Loucy (cell line): ENCODE data around the gene TGFB2.

Source experiments
- H2AFZ ChIP-seq: fragments of 200-600 bp; sonication (generic); 2 replicates; pipeline ENCODE4 v1.6.0; 2016; ENCODE audit warnings: antibody characterized with exemption, mild to moderate bottlenecking, low read length, moderate library complexity
- H3F3A ChIP-seq: fragments of 200-600 bp; 2 replicates; pipeline ENCODE4 v1.6.0; 2016; ENCODE audit warnings: antibody characterized with exemption, low read depth, mild to moderate bottlenecking
- H3K27me3 ChIP-seq: fragments of 200-600 bp; sonication (generic); 2 replicates; pipeline ENCODE4 v1.6.1; 2014; ENCODE audit warnings: low read length, mild to moderate bottlenecking; ENCODE audit not compliant: insufficient read depth, poor library complexity, severe bottlenecking
- H3K36me3 ChIP-seq: fragments of 200-600 bp; sonication (generic); 2 replicates; pipeline ENCODE4 v1.6.1; 2016; ENCODE audit warnings: low read length; ENCODE audit not compliant: insufficient read depth
- H3K4me1 ChIP-seq: fragments of 200-600 bp; sonication (generic); 2 replicates; pipeline ENCODE4 v1.5.1; 2014; ENCODE audit warnings: low read length, mild to moderate bottlenecking; ENCODE audit not compliant: insufficient read depth, poor library complexity, severe bottlenecking
- H3K4me2 ChIP-seq: fragments of 200-600 bp; sonication (generic); 2 replicates; pipeline ENCODE4 v1.6.0; 2014; ENCODE audit warnings: antibody characterized with exemption, low read length, low read depth, mild to moderate bottlenecking; ENCODE audit not compliant: poor library complexity, severe bottlenecking
- H3K4me3 ChIP-seq: fragments of 200-600 bp; sonication (generic); 2 replicates; pipeline ENCODE4 v1.5.1; 2014; ENCODE audit warnings: low read length, mild to moderate bottlenecking, mixed read lengths; ENCODE audit not compliant: poor library complexity, severe bottlenecking
- H3K79me2 ChIP-seq: fragments of 200-600 bp; sonication (generic); 2 replicates; pipeline ENCODE4 v1.6.1; 2014; ENCODE audit warnings: low read length; ENCODE audit not compliant: insufficient read depth
- H3K9ac ChIP-seq: fragments of 200-600 bp; sonication (generic); 2 replicates; pipeline ENCODE4 v1.6.0; 2014; ENCODE audit warnings: mild to moderate bottlenecking, low read depth, low read length, moderate library complexity; ENCODE audit not compliant: poor library complexity, severe bottlenecking
- H3K9me2 ChIP-seq: fragments of 200-600 bp; sonication (generic); replicated peaks from 2 replicates; pipeline ENCODE4 v1.6.1; 2016; ENCODE audit warnings: low read depth, low read length, mixed read lengths
- H3K9me3 ChIP-seq: fragments of 200-600 bp; sonication (generic); 2 replicates; pipeline ENCODE4 v1.6.1; 2014; ENCODE audit warnings: mild to moderate bottlenecking, antibody characterized with exemption, low read length, low read depth; ENCODE audit not compliant: insufficient read depth
- H4K20me1 ChIP-seq: fragments of 200-600 bp; sonication (generic); 2 replicates; pipeline ENCODE4 v1.6.0; 2014; ENCODE audit warnings: antibody characterized with exemption, low read length, mild to moderate bottlenecking; ENCODE audit not compliant: insufficient read depth, poor library complexity, severe bottlenecking
- EZH2phosphoT487 ChIP-seq: fragments of 200-600 bp; IDR thresholded peaks from 2 replicates; pipeline ENCODE4 v1.6.1; 2018; ENCODE audit warnings: antibody characterized with exemption, mild to moderate bottlenecking, moderate library complexity, borderline replicate concordance
- TF ChIP-seq, protein P1 (sequence below): fragments of 200-600 bp; sonication (generic); conservative IDR thresholded peaks from 2 replicates; pipeline ENCODE4 v1.5.1; 2014; ENCODE audit warnings: mild to moderate bottlenecking, antibody characterized with exemption, low read length

Gene TGFB2

DNA sequence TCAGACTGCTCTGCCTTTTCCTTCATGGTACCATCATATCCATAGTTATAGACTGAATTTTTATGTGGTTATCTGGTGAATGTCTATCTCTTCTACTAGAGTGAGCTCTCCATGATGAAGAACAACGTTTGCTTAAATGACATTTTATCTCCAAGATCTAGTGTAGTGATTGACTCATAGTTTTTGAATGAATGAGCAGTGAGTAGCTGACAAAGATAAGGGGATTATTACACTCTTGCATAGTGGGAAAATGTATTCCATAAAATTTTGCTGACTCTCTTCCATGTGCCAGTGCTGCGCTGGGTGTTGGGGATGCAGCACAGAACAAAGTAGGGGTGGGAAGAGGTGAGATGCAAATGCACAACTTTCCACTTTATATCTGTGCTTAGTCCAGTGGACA is 147.7 kb downstream of the TGFB2 start:
- TF ChIP-seq, protein P1, sequence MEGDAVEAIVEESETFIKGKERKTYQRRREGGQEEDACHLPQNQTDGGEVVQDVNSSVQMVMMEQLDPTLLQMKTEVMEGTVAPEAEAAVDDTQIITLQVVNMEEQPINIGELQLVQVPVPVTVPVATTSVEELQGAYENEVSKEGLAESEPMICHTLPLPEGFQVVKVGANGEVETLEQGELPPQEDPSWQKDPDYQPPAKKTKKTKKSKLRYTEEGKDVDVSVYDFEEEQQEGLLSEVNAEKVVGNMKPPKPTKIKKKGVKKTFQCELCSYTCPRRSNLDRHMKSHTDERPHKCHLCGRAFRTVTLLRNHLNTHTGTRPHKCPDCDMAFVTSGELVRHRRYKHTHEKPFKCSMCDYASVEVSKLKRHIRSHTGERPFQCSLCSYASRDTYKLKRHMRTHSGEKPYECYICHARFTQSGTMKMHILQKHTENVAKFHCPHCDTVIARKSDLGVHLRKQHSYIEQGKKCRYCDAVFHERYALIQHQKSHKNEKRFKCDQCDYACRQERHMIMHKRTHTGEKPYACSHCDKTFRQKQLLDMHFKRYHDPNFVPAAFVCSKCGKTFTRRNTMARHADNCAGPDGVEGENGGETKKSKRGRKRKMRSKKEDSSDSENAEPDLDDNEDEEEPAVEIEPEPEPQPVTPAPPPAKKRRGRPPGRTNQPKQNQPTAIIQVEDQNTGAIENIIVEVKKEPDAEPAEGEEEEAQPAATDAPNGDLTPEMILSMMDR = no peak
- TF ChIP-seq EZH2phosphoT487 = no peak
- no peaks in the 10 kb centered on the region for H3F3A ChIP-seq
- no peak overlapping the region for H3K9ac ChIP-seq
- H3K36me3 ChIP-seq = no peaks in the 10 kb centered on the region
- no peaks in the 10 kb centered on the region for H3K9me3 ChIP-seq
- H3K9me2 ChIP-seq = no peaks in the 10 kb centered on the region
- no peak overlapping the region for H3K4me2 ChIP-seq
- H3K4me3 ChIP-seq = no peak overlapping the region
- no peaks in the 10 kb centered on the region for H3K79me2 ChIP-seq
- no peaks in the 10 kb centered on the region for H3K27me3 ChIP-seq
- H3K4me1 ChIP-seq = peaks cover 15% of the 10 kb centered on the region
- H4K20me1 ChIP-seq = no peaks in the 10 kb centered on the region
- H2AFZ ChIP-seq = no peak overlapping the region

DNA sequence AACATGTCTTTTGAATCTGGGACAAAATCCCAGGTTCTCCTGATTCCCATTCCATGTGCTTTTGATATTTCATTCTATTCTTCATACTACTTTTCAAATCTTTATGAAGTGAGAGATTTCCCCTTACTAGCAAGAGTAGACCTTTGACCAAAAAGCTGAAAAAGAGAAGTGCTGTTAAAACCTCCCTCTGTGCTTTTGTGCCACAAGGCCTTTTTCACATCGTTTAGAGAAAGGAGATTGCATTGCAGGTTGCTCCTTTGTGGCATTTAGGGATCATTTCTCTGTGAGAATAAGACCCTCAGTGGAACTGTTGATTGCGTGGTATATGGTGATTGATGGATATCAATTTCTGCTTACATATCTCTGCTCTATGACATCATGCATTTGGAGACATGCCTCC is 148.8 kb downstream of the TGFB2 start:
- no peak for TF ChIP-seq EZH2phosphoT487
- TF ChIP-seq, protein P1 = no peak
- H2AFZ ChIP-seq = no peak overlapping the region
- H3K4me3 ChIP-seq = no peak overlapping the region
- no peaks in the 10 kb centered on the region for H3F3A ChIP-seq
- H3K27me3 ChIP-seq = no peaks in the 10 kb centered on the region
- H3K9ac ChIP-seq = no peak overlapping the region
- H3K4me2 ChIP-seq = no peak overlapping the region
- H3K9me2 ChIP-seq = no peaks in the 10 kb centered on the region
- no peaks in the 10 kb centered on the region for H4K20me1 ChIP-seq
- no peaks in the 10 kb centered on the region for H3K36me3 ChIP-seq
- no peaks in the 10 kb centered on the region for H3K9me3 ChIP-seq
- H3K4me1 ChIP-seq = peaks cover 12% of the 10 kb centered on the region
- no peaks in the 10 kb centered on the region for H3K79me2 ChIP-seq
